ENCODE measurements around the gene MCFD2. TPM values are rescaled to one million over a fixed set of nuclear protein-coding genes. Genes with fewer than 3 reads are reported as not detected.

MCFD2 gene
- total and polyA plus RNA-seq, 4 experiments from 2014 or later = 25.1 to 43.8 (median 34.2) TPM

DNA sequence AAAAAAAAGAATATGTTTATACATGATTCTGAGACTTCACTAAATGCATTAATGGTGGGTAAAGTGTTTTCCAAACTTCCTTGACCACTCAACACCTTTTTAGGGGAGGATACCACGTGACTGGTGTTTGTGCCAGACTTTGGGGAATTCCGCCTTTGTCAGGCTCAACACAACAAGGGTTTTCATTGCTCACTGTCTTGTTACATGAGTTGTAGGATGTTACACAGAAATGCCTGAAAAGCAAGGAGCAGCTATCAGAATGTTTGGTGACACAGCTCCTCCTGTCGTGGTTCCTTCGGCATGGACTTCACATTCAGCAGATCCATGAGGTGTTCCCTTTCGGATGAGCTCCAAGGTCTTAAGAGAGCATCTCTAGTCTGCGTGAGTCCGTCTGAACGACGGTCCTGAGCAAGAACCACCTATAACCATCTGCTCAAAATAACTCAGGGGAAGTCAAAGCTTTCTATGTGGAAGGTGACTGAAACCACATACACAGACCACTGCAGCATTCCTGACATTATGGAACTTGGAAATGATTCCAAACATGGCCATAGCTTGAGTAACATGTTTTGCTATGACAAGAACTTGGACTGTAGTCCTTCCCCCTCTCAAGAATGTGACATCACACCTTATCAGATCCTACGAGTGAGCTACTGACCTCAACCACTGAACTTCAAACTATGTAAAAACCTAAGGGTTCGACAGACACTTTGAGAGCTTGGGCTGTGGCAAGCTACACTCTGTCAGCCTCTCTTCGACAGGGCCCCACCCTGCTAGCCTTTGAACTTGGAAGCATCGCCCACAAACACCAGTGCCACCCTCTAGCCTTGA is 57.5 kb downstream of the MCFD2 start:
- H3K4me1 Mint-ChIP-seq = no peaks in the 10 kb centered on the region
- Histone ChIP-seq H3K9me3 (ENCODE audit: control insufficient read depth in 1 of 2, low read length in 2 of 2) (no peaks in the 10 kb centered on the region), H3K4me3 (ENCODE audit: low read length in 2 of 2) (no peak overlapping the region), H3K27ac (ENCODE audit: low read depth, low read length) (no peak overlapping the region), H3K27me3 (ENCODE audit: insufficient read depth, low read length) (no peaks in the 10 kb centered on the region), H3K4me1 (ENCODE audit: insufficient read depth, low read length) (no peaks in the 10 kb centered on the region), H3K36me3 (ENCODE audit: insufficient read depth, low read length) (no peaks in the 10 kb centered on the region)
- POLR2A ChIA-PET (ENCODE audit: partially characterized antibody) = no interaction called here
- peaks cover 8 to 13% of the 10 kb centered on the region in 2 donors for H3K27me3 Mint-ChIP-seq
- peaks cover 0 to 2% (median 0%) of the 10 kb centered on the region in 8 donors for H3K9me3 Mint-ChIP-seq
- intact Hi-C loops (cut with micrococcal nuclease) = no loop called here
- H3K4me3 Mint-ChIP-seq = no peak overlapping the region
- no peaks in the 10 kb centered on the region for H3K36me3 Mint-ChIP-seq
- CTCF ChIA-PET (ENCODE audit: partially characterized antibody) = interaction anchor here (0.6 kb wide), 1 partner anchor 32 kb away, joined by 4 read pairs; no protein-coding TSS in a partner anchor
- no peak for DNase-seq
- H3K27ac Mint-ChIP-seq = no peak overlapping the region

DNA sequence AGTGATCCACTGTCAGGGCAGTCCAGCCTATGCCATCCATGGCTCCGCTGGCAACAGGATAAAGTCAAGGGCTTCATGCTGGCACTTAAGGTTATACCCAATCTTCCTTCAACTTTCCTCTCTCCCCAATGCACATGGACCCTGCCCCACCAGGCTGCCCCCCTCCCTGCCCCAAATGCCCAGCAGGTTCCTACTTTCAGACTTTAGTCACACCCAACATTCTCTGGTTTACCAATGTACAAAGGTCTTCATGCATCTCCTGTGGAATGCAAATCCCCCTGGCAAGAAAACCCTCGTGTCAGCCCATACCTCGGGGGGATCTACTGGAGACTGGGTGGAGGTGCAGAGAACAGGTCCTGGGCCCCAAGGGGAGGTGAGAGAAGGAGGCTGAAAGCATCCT is 59.3 kb downstream of the MCFD2 start:
- POLR2A ChIA-PET (ENCODE audit: partially characterized antibody) = no interaction called here
- Mint-ChIP-seq H3K4me1 (no peaks in the 10 kb centered on the region), H3K27ac (no peak overlapping the region), H3K9me3 (no peaks in the 10 kb centered on the region), H3K4me3 (no peak overlapping the region), H3K27me3 (peaks cover 6 to 12% of the 10 kb centered on the region in 2 donors), H3K36me3 (no peaks in the 10 kb centered on the region)
- no peaks in the 10 kb centered on the region for H3K4me1 ChIP-seq (ENCODE audit: insufficient read depth, low read length)
- H3K27ac ChIP-seq (ENCODE audit: low read depth, low read length) = no peak overlapping the region
- intact Hi-C loops (cut with micrococcal nuclease) = no loop called here
- H3K36me3 ChIP-seq (ENCODE audit: insufficient read depth, low read length) = no peaks in the 10 kb centered on the region
- no peaks in the 10 kb centered on the region for H3K27me3 ChIP-seq (ENCODE audit: insufficient read depth, low read length)
- CTCF ChIA-PET (ENCODE audit: partially characterized antibody) = no interaction called here
- H3K4me3 ChIP-seq (ENCODE audit: low read length in 2 of 2) = no peak overlapping the region
- H3K9me3 ChIP-seq (ENCODE audit: control insufficient read depth in 1 of 2, low read length in 2 of 2) = no peaks in the 10 kb centered on the region
- DNase-seq = no peak

DNA sequence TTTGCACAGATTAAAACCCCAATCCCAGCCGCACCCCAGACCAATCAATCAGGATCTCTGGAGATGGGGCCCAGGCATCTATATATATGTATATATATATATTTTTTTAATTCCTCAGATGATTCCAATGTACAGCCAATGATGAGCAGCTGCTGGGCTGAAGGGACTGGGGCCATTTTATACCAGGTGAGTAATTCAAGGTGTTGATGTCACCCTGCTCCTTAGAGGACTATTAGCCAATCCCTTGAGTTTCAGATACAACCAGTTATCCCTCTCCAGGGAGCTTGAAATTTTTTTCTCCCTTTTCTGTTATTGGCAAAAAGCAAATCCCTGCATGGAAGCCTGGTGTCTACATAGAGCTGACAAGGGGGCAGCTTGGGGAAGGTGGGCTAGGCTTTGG is 59.8 kb downstream of the MCFD2 start:
- no peaks in the 10 kb centered on the region for H3K4me1 Mint-ChIP-seq
- CTCF ChIA-PET (ENCODE audit: partially characterized antibody) = no interaction called here
- no peaks in the 10 kb centered on the region for H3K36me3 ChIP-seq (ENCODE audit: insufficient read depth, low read length)
- no peaks in the 10 kb centered on the region for H3K36me3 Mint-ChIP-seq
- peaks cover 3 to 12% of the 10 kb centered on the region in 2 donors for H3K27me3 Mint-ChIP-seq
- no peak overlapping the region for H3K4me3 Mint-ChIP-seq
- no peaks in the 10 kb centered on the region for H3K27me3 ChIP-seq (ENCODE audit: insufficient read depth, low read length)
- POLR2A ChIA-PET (ENCODE audit: partially characterized antibody) = no interaction called here
- no peak for DNase-seq
- no peaks in the 10 kb centered on the region for H3K9me3 Mint-ChIP-seq
- no peaks in the 10 kb centered on the region for H3K9me3 ChIP-seq (ENCODE audit: control insufficient read depth in 1 of 2, low read length in 2 of 2)
- H3K4me1 ChIP-seq (ENCODE audit: insufficient read depth, low read length) = no peaks in the 10 kb centered on the region
- no peak overlapping the region for H3K27ac ChIP-seq (ENCODE audit: low read depth, low read length)
- no peak overlapping the region for H3K4me3 ChIP-seq (ENCODE audit: low read length in 2 of 2)
- no peak overlapping the region for H3K27ac Mint-ChIP-seq
- intact Hi-C loops (cut with micrococcal nuclease) = no loop called here

DNA sequence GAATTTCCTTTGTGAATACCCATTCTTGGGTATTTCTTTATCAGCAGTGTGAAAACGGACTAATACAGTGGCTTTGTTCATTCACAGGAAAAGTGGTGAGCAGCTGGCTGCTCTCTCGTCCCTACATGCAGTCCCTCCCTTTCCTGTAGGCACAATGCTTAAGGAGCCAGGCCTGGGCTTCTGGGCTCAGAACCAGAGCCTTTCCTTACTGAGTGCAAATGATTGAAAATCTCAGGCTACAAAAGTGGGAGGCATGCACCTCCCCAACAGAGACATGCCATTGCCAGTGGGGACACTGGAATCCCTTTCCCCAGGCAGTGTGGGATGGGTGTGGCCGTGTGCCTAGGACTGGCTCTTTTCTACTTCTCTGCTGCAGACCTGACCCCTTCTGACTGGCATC is 61.3 kb downstream of the MCFD2 start:
- CTCF ChIA-PET (ENCODE audit: partially characterized antibody) = no interaction called here

DNA sequence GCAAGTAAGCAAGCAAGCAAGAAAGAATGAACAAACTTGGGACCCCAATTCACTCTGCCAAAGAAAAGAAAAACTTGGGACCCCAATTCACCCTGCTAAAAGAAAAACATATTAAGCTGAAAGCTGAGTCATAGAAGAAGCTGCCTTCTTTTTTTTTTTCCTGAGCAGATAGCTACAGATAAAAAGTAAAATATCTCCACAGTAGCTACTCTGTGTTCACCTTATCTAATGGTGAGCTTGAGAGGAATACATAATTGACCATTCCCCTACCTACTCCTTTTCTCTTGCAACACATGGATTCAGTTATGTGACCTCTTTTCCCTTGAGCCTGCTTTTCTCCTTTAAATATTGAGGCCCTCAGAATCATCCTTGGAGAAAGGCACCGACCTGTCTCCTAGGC is 63.0 kb downstream of the MCFD2 start:
- Histone ChIP-seq H3K36me3 (ENCODE audit: insufficient read depth, low read length) (no peaks in the 10 kb centered on the region), H3K9me3 (ENCODE audit: control insufficient read depth in 1 of 2, low read length in 2 of 2) (no peaks in the 10 kb centered on the region), H3K4me3 (ENCODE audit: low read length in 2 of 2) (no peak overlapping the region), H3K4me1 (ENCODE audit: insufficient read depth, low read length) (no peaks in the 10 kb centered on the region), H3K27me3 (ENCODE audit: insufficient read depth, low read length) (no peaks in the 10 kb centered on the region), H3K27ac (ENCODE audit: low read depth, low read length) (no peak overlapping the region)
- ChIA-PET POLR2A (ENCODE audit: partially characterized antibody) (no interaction called here), CTCF (ENCODE audit: partially characterized antibody) (no interaction called here)
- no peak for DNase-seq
- intact Hi-C loops (cut with micrococcal nuclease) = no loop called here
- Mint-ChIP-seq H3K9me3 (no peaks in the 10 kb centered on the region), H3K27ac (no peak overlapping the region), H3K4me1 (no peaks in the 10 kb centered on the region), H3K36me3 (no peaks in the 10 kb centered on the region), H3K27me3 (peaks cover 6 to 11% of the 10 kb centered on the region in 2 donors), H3K4me3 (no peak overlapping the region)

More for the DNA sequence above, 61.3 kb downstream of the MCFD2 start:
- Mint-ChIP-seq H3K4me3 (no peak overlapping the region), H3K27ac (no peak overlapping the region), H3K9me3 (no peaks in the 10 kb centered on the region), H3K27me3 (peaks cover 1 to 14% of the 10 kb centered on the region in 2 donors), H3K4me1 (no peaks in the 10 kb centered on the region), H3K36me3 (no peaks in the 10 kb centered on the region)
- Histone ChIP-seq H3K27me3 (ENCODE audit: insufficient read depth, low read length) (no peaks in the 10 kb centered on the region), H3K4me1 (ENCODE audit: insufficient read depth, low read length) (no peaks in the 10 kb centered on the region), H3K36me3 (ENCODE audit: insufficient read depth, low read length) (no peaks in the 10 kb centered on the region), H3K9me3 (ENCODE audit: control insufficient read depth in 1 of 2, low read length in 2 of 2) (no peaks in the 10 kb centered on the region), H3K27ac (ENCODE audit: low read depth, low read length) (no peak overlapping the region), H3K4me3 (ENCODE audit: low read length in 2 of 2) (no peak overlapping the region)
- DNase-seq = no peak
- POLR2A ChIA-PET (ENCODE audit: partially characterized antibody) = no interaction called here
- intact Hi-C loops (cut with micrococcal nuclease) = no loop called here

DNA sequence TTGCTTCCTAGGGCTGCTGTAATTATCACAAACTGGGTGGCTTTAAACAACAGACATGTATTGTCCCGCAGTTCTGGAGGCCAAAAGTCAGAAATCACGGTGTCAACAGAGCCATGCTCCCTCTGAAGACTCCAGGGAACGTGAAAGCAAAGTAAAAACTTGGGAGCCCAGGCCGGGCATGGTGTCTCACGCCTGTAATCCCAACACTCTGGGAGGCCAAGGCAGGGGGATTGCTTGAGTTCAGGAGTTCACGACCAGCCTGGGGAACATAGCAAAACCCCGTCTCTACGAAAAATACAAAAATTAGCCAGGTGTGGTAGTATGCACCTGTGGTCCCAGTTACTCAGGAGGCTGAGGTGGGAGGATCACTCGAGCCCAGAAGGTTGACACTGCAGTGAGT is 63.5 kb downstream of the MCFD2 start:
- no peaks in the 10 kb centered on the region for H3K27me3 ChIP-seq (ENCODE audit: insufficient read depth, low read length)
- H3K27ac ChIP-seq (ENCODE audit: low read depth, low read length) = no peak overlapping the region
- Mint-ChIP-seq H3K27me3 (peaks cover 5 to 11% of the 10 kb centered on the region in 2 donors), H3K9me3 (no peaks in the 10 kb centered on the region), H3K36me3 (no peaks in the 10 kb centered on the region), H3K27ac (no peak overlapping the region), H3K4me1 (no peaks in the 10 kb centered on the region), H3K4me3 (no peak overlapping the region)
- H3K9me3 ChIP-seq (ENCODE audit: control insufficient read depth in 1 of 2, low read length in 2 of 2) = no peaks in the 10 kb centered on the region
- intact Hi-C loops (cut with micrococcal nuclease) = no loop called here
- no peak overlapping the region for H3K4me3 ChIP-seq (ENCODE audit: low read length in 2 of 2)
- CTCF ChIA-PET (ENCODE audit: partially characterized antibody) = no interaction called here
- no peak for DNase-seq
- POLR2A ChIA-PET (ENCODE audit: partially characterized antibody) = no interaction called here
- no peaks in the 10 kb centered on the region for H3K36me3 ChIP-seq (ENCODE audit: insufficient read depth, low read length)
- no peaks in the 10 kb centered on the region for H3K4me1 ChIP-seq (ENCODE audit: insufficient read depth, low read length)

Data from CD4-positive, alpha-beta memory T cell (primary cell).